ENCODE results near the gene ADD3. TPM values are rescaled to one million over a fixed set of nuclear protein-coding genes. Genes with fewer than 3 reads are reported as not detected.

The ADD3 gene
- total and polyA plus RNA-seq, 2 donors (not counting 3 experiments of a cell fraction or from before 2014, with no cell fraction given), result 14.9 to 55.2 TPM

- H4K20me1 ChIP-seq (replicated peaks; ENCODE audit: control insufficient read depth, extremely low read depth, insufficient read depth, low read length), result no peaks in the 10 kb centered on the region
- no peak overlapping the region for H2AFZ ChIP-seq (ENCODE audit: low read depth, low read length)
- H3K4me1 ChIP-seq (ENCODE audit: control insufficient read depth, extremely low read depth, insufficient read depth, low read length), result peaks cover 33% of the 10 kb centered on the region
- FAIRE-seq (no peak), DNase-seq (ENCODE audit: low read depth, low spot score) (no peak)
- H3K9me3 ChIP-seq (replicated peaks; ENCODE audit: control insufficient read depth, insufficient read depth, low read length), result no peaks in the 10 kb centered on the region
- no TSS peak for BruUV-seq (replicated peaks)
- no peaks in the 10 kb centered on the region for H3K79me2 ChIP-seq (ENCODE audit: control insufficient read depth, insufficient read depth, low read length)
- CTCF ChIA-PET, result interaction anchor here (1.0 to 1.5 kb wide), 3 partner anchors 8 to 59 kb away, joined by 3 read pairs; no protein-coding TSS in a partner anchor
- dilution Hi-C loops (cut with MboI; ENCODE audit: extremely low pct_ligation_motif_present, low sequenced_read_pairs) (no loop called here), intact Hi-C loops (cut with micrococcal nuclease) (loop anchor here (5.0 kb wide), 3 partner anchors 48 to 257 kb away; partner anchors contain the start of genes MXI1 and XPNPEP1)
- H3K27ac ChIP-seq (ENCODE audit: insufficient read depth, low read depth, low read length), result no peak overlapping the region
- POLR2A ChIA-PET, result no interaction called here
- no peaks in the 10 kb centered on the region for H3K9me1 ChIP-seq (replicated peaks; ENCODE audit: control insufficient read depth, extremely low read depth, insufficient read depth, low read length)
- no peaks in the 10 kb centered on the region for H3K27me3 ChIP-seq (ENCODE audit: control insufficient read depth in 2 of 2, insufficient read depth in 2 of 2, low read length in 2 of 2)
- H3K9ac ChIP-seq (replicated peaks; ENCODE audit: extremely low read depth, insufficient read depth, low read length), result no peak overlapping the region
- TF ChIP-seq MYC (IDR thresholded peaks at IDR 0.05; ENCODE audit: low read depth, low read length), result no peak
- TF ChIP-seq POLR2A (IDR thresholded peaks at IDR 0.05; ENCODE audit: low read depth, low read length), result no peak
- no peak for TF ChIP-seq JUN (IDR thresholded peaks at IDR 0.05; ENCODE audit: borderline replicate concordance, insufficient read depth, insufficient read length, low read depth)
- TF ChIP-seq, protein P1, sequence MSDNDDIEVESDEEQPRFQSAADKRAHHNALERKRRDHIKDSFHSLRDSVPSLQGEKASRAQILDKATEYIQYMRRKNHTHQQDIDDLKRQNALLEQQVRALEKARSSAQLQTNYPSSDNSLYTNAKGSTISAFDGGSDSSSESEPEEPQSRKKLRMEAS (IDR thresholded peaks at IDR 0.05; ENCODE audit: insufficient read depth, insufficient read length), result no peak
- TF ChIP-seq POLR2AphosphoS5 (IDR thresholded peaks at IDR 0.05; ENCODE audit: insufficient read depth, low read depth, low read length), result no peak
- TF ChIP-seq GATA2 (IDR thresholded peaks at IDR 0.05; ENCODE audit: insufficient read depth, insufficient read length, low read depth, low read length), result no peak
- TF ChIP-seq EZH2 (IDR thresholded peaks at IDR 0.05; ENCODE audit: borderline replicate concordance, low read depth, low read length, severe bottlenecking), result no peak
- no peak for TF ChIP-seq FOS (IDR thresholded peaks at IDR 0.05; ENCODE audit: borderline replicate concordance, insufficient read depth, low read length)
- TF ChIP-seq CTCF (IDR thresholded peaks at IDR 0.05; ENCODE audit: extremely low read depth in 1 of 2, insufficient read depth in 1 of 2, low read depth in 1 of 2, low read length in 2 of 2), result no peak
- no peak overlapping the region for H3K4me3 ChIP-seq (replicated peaks in 1 of 3; ENCODE audit: insufficient read depth in 1 of 3, low read depth in 1 of 3, low read length in 3 of 3)
- no peaks in the 10 kb centered on the region for H3K36me3 ChIP-seq (ENCODE audit: control insufficient read depth in 2 of 2, extremely low read depth in 1 of 2, insufficient read depth in 2 of 2, low read length in 2 of 2)
- H3K4me2 ChIP-seq (ENCODE audit: insufficient read depth, low read length), result no peak overlapping the region
These were observed 37.9 kb upstream of the ADD3 start for GRCh38 chr10:109969760-109970346.
